NOMO-1 treated with dmso at 0.1 percent for 144 hours (cell line): ENCODE measurements around the gene LPP.

Experiments
- DNase-seq: peaks from one replicate; lab custom pipeline; 2025; ENCODE audit not compliant: unreplicated experiment; lab: John Stamatoyannopoulos, UW

The LPP gene

GRCh38 chr3:188196232-188196990 is 42.5 kb downstream of the LPP start:
- DNase-seq: no peak

GRCh38 chr3:188197388-188197847 is 43.5 kb downstream of the LPP start:
- DNase-seq: peak; percentile 28

GRCh38 chr3:188198001-188198400 is 44.0 kb downstream of the LPP start:
- DNase-seq: no peak

- DNase-seq: no peak
Observed at GRCh38 chr3:188198760-188199327, 44.9 kb downstream of the LPP start.

GRCh38 chr3:188199386-188199785 is 45.4 kb downstream of the LPP start:
- no peak for DNase-seq

GRCh38 chr3:188200481-188200880 is 46.5 kb downstream of the LPP start:
- peak; percentile 29 for DNase-seq

- no peak for DNase-seq
Observed at GRCh38 chr3:188202358-188203138, 48.6 kb downstream of the LPP start.

GRCh38 chr3:188204526-188204925 is 50.6 kb downstream of the LPP start:
- no peak for DNase-seq

- DNase-seq: no peak
Observed at GRCh38 chr3:188205992-188206416, 52.0 kb downstream of the LPP start.

- no peak for DNase-seq
Observed at GRCh38 chr3:188206787-188207186, 52.8 kb downstream of the LPP start.

- no peak for DNase-seq
Observed at GRCh38 chr3:188207941-188208515, 54.1 kb downstream of the LPP start.

GRCh38 chr3:188208516-188208981 is 54.6 kb downstream of the LPP start:
- DNase-seq: no peak

- DNase-seq: no peak
Observed at GRCh38 chr3:188209034-188209433, 55.1 kb downstream of the LPP start.

- DNase-seq: no peak
Observed at GRCh38 chr3:188209740-188210139, 55.8 kb downstream of the LPP start.

- no peak for DNase-seq
Observed at GRCh38 chr3:188211476-188211875, 57.5 kb downstream of the LPP start.

GRCh38 chr3:188212308-188212969 is 58.5 kb downstream of the LPP start:
- no peak for DNase-seq

- DNase-seq: peak; percentile 92
Observed at GRCh38 chr3:188214442-188214841, 60.5 kb downstream of the LPP start.

- DNase-seq: no peak
Observed at GRCh38 chr3:188215129-188215528, 61.2 kb downstream of the LPP start.

- DNase-seq: no peak
Observed at GRCh38 chr3:188217011-188217463, 63.1 kb downstream of the LPP start.

- DNase-seq: no peak
Observed at GRCh38 chr3:188217726-188218125, 63.8 kb downstream of the LPP start.

GRCh38 chr3:188218603-188219002 is 64.6 kb downstream of the LPP start:
- DNase-seq: no peak
